NCI-H526 treated with DMSO at 0.1 percent for 48 hours (cell line): ENCODE measurements around the gene DIO1.

Experiments
- DNase-seq: peaks from one replicate; lab custom pipeline; 2025; lab: John Stamatoyannopoulos, UW

Gene DIO1

GRCh38 chr1:53894644-53895043 lies 657 bp downstream of the DIO1 start:
- no peak for DNase-seq

- DNase-seq: no peak
These were observed 1.4 kb downstream of the DIO1 start for GRCh38 chr1:53895421-53895820.

- DNase-seq: no peak
These were observed 2.7 kb downstream of the DIO1 start for GRCh38 chr1:53896635-53897229.

GRCh38 chr1:53899206-53899628 lies 5.2 kb downstream of the DIO1 start:
- no peak for DNase-seq

- no peak for DNase-seq
These were observed 5.7 kb downstream of the DIO1 start for GRCh38 chr1:53899708-53900107.

GRCh38 chr1:53902235-53903138 lies 8.5 kb downstream of the DIO1 start:
- DNase-seq: no peak

GRCh38 chr1:53905509-53905908 lies 11.5 kb downstream of the DIO1 start:
- no peak for DNase-seq

- no peak for DNase-seq
These were observed 12.1 kb downstream of the DIO1 start for GRCh38 chr1:53906121-53906520.

GRCh38 chr1:53909946-53910345 lies 16.0 kb downstream of the DIO1 start:
- no peak for DNase-seq

GRCh38 chr1:53911442-53911841 lies 17.5 kb downstream of the DIO1 start:
- DNase-seq: no peak

- DNase-seq: no peak
These were observed 19.5 kb downstream of the DIO1 start for GRCh38 chr1:53913352-53914033.

- no peak for DNase-seq
These were observed 24.4 kb downstream of the DIO1 start for GRCh38 chr1:53918343-53918742.

GRCh38 chr1:53919675-53920066 lies 25.7 kb downstream of the DIO1 start:
- no peak for DNase-seq

GRCh38 chr1:53927376-53927881 lies 33.4 kb downstream of the DIO1 start:
- DNase-seq: no peak

GRCh38 chr1:53929246-53929960 lies 35.4 kb downstream of the DIO1 start:
- no peak for DNase-seq

GRCh38 chr1:53930932-53931331 lies 36.9 kb downstream of the DIO1 start:
- no peak for DNase-seq

- no peak for DNase-seq
These were observed 37.5 kb downstream of the DIO1 start for GRCh38 chr1:53931523-53931922.

- DNase-seq: no peak
These were observed 40.3 kb downstream of the DIO1 start for GRCh38 chr1:53934170-53934765.

GRCh38 chr1:53936430-53936829 lies 42.4 kb downstream of the DIO1 start:
- DNase-seq: no peak

GRCh38 chr1:53938136-53938830 lies 44.3 kb downstream of the DIO1 start:
- DNase-seq: no peak
